Mesenchymal stem cell (in vitro differentiated cells and primary cell): Measurements from ENCODE around the gene COL4A2.
"Not testable (repeated sequence)": the region's sequence is repeated elsewhere in the genome, so short reads cannot be mapped to it uniquely, and the experiment has no call there.

Experiments
- DNase-seq: peaks from one replicate; pipeline ENCODE4 v3.0.0-alpha.2; 2013
- H2AFZ ChIP-seq: one replicate; pipeline ENCODE4 v1.6.1; 2013; ENCODE audit warnings: low read depth, mild to moderate bottlenecking, control low read depth, inconsistent platforms, low read length, moderate library complexity
- H2AK5ac ChIP-seq: 2 replicates; pipeline ENCODE4 v1.6.1; 2013; ENCODE audit warnings: low read length, moderate library complexity, mild to moderate bottlenecking, inconsistent platforms; ENCODE audit not compliant: severe bottlenecking
- H2BK120ac ChIP-seq: one replicate; pipeline ENCODE4 v1.6.1; 2013; ENCODE audit warnings: low read depth, mild to moderate bottlenecking, inconsistent platforms, low read length, moderate library complexity
- H2BK12ac ChIP-seq, 2 experiments: one replicate each; pipeline ENCODE4 v1.6.1; 2013; ENCODE audit warnings: inconsistent platforms in 2 of 2, low read length in 2 of 2, mild to moderate bottlenecking in 2 of 2, moderate library complexity in 2 of 2, control low read depth in 1 of 2
- H2BK15ac ChIP-seq: one replicate; pipeline ENCODE4 v1.6.1; 2013; ENCODE audit warnings: mild to moderate bottlenecking, low read depth, inconsistent platforms; ENCODE audit not compliant: poor library complexity, severe bottlenecking
- H2BK5ac ChIP-seq: 2 replicates; pipeline ENCODE4 v1.6.1; 2013; ENCODE audit warnings: low read depth, mild to moderate bottlenecking, low read length, control low read depth, inconsistent platforms; ENCODE audit not compliant: poor library complexity, severe bottlenecking
- H3K14ac ChIP-seq, 2 experiments: one replicate each; pipeline ENCODE4 v1.6.1; 2013; ENCODE audit warnings: inconsistent platforms in 2 of 2, low read length in 2 of 2, control low read depth in 1 of 2, mild to moderate bottlenecking in 1 of 2, moderate library complexity in 1 of 2
- H3K18ac ChIP-seq, 2 experiments: one replicate each; pipeline ENCODE4 v1.6.1; 2013; ENCODE audit warnings: inconsistent platforms in 2 of 2, low read length in 2 of 2, control low read depth in 1 of 2, low read depth in 1 of 2, mild to moderate bottlenecking in 1 of 2
- H3K23ac ChIP-seq, 2 experiments: one replicate each; pipeline ENCODE4 v1.6.1; 2013; ENCODE audit warnings: inconsistent platforms in 2 of 2, low read length in 2 of 2, mild to moderate bottlenecking in 2 of 2, moderate library complexity in 2 of 2, control low read depth in 1 of 2
- H3K27ac ChIP-seq: 2 replicates; pipeline ENCODE4 v1.5.1; 2013; ENCODE audit warnings: mild to moderate bottlenecking, moderate library complexity, low read length, control low read depth, inconsistent platforms; ENCODE audit not compliant: poor library complexity, severe bottlenecking
- H3K27me3 ChIP-seq, 2 experiments: 2 replicates each; pipeline versions ENCODE4 v1.6.1 to v1.7.0; 2013; ENCODE audit warnings: low read length in 2 of 2, mild to moderate bottlenecking in 2 of 2, moderate library complexity in 2 of 2, control low read depth in 1 of 2, inconsistent platforms in 1 of 2; ENCODE audit not compliant: control insufficient read depth in 1 of 2, insufficient read depth in 1 of 2
- H3K36me3 ChIP-seq, 2 experiments: 2 replicates each; pipeline versions ENCODE4 v1.6.1 to v1.7.0; 2013; ENCODE audit warnings: low read length in 2 of 2, control low read depth in 1 of 2, inconsistent platforms in 1 of 2, low read depth in 1 of 2, mild to moderate bottlenecking in 1 of 2; ENCODE audit not compliant: insufficient read depth in 2 of 2, control insufficient read depth in 1 of 2
- H3K4ac ChIP-seq, 2 experiments: one replicate each; pipeline ENCODE4 v1.6.1; 2013; ENCODE audit warnings: inconsistent platforms in 2 of 2, low read length in 2 of 2, mild to moderate bottlenecking in 2 of 2, moderate library complexity in 2 of 2, control low read depth in 1 of 2, low read depth in 1 of 2
- H3K4me1 ChIP-seq: 2 replicates; pipeline ENCODE4 v1.6.1; 2013; ENCODE audit warnings: low read depth, low read length, control low read depth; ENCODE audit not compliant: control insufficient read depth, insufficient read depth
- H3K4me2 ChIP-seq: 2 replicates; pipeline ENCODE4 v1.6.1; 2013; ENCODE audit warnings: low read length, mild to moderate bottlenecking, inconsistent platforms; ENCODE audit not compliant: poor library complexity, severe bottlenecking
- H3K4me3 ChIP-seq, 2 experiments: 2 replicates each; pipeline versions ENCODE4 v1.5.1 to v1.7.0; 2013; ENCODE audit warnings: low read length in 2 of 2, mild to moderate bottlenecking in 2 of 2, control low read depth in 1 of 2, low read depth in 1 of 2; ENCODE audit not compliant: insufficient read depth in 1 of 2
- H3K79me1 ChIP-seq: replicated peaks from 2 replicates; pipeline ENCODE4 v1.6.1; 2013; ENCODE audit warnings: mild to moderate bottlenecking, control low read depth, low read length, inconsistent platforms; ENCODE audit not compliant: poor library complexity, severe bottlenecking
- H3K9ac ChIP-seq: 2 replicates; pipeline ENCODE4 v1.7.0; 2013; ENCODE audit warnings: mild to moderate bottlenecking, low read length, moderate library complexity
- H3K9me3 ChIP-seq: 2 replicates; pipeline ENCODE4 v1.7.0; 2013; ENCODE audit warnings: mild to moderate bottlenecking, low read length; ENCODE audit not compliant: control insufficient read depth
- H4K8ac ChIP-seq: one replicate; pipeline ENCODE4 v1.6.1; 2013; ENCODE audit warnings: inconsistent platforms, mild to moderate bottlenecking, low read length, moderate library complexity
- H4K91ac ChIP-seq: one replicate; pipeline ENCODE4 v1.6.1; 2013; ENCODE audit warnings: mild to moderate bottlenecking, low read length, inconsistent platforms
- WGBS: methylation state at CpG from one replicate; pipeline ENCODE4 v1.1.7; 2013; ENCODE audit warnings: mixed read lengths; 5-methylcytosine and 5-hydroxymethylcytosine counted together

COL4A2 gene

DNA sequence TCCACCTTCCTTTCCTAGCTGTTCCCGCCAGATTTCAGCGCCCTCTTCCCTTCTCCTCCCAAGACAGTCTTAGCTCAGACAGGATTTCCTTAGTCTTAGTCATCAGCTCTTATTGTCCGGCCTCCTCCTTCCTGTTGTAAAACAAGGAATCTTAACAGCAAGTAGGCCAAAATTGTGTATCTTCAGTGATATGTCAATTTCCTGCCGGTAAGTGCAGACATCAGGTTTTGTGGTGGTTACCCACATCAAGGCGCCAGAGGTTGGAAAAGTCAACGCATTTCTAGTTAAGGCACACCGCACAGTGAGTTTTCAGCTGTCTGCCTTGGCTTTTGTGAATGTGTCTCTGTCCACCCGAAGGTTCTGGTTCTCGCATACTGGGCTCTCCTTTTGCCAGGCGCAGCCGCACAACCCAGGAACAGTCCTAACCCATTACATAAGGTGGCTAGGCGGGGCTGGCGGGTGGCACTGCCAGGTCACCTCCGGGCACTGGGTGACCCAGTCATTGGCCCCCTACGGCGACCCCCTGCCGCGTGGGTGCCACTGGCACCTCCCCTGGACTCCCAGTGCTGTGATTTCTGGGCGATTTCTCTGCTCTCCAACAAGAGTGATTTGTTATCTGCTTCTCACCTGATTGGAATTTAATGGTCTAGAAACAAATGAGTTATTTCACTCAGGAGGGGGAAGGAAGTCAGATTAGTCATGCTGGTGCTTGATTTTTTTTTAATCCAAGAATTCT, 12.9 kb downstream of the COL4A2 start:
- peak; percentile 86 for DNase-seq
- Histone ChIP-seq H3K27me3 (no peaks in the 10 kb centered on the region), H3K14ac (no peak overlapping the region), H4K91ac (peak overlapping the region; percentile 58), H3K79me1 (peaks cover 4% of the 10 kb centered on the region), H3K4ac (peak overlapping the region; percentile 28 to 40), H3K4me2 (peak overlapping the region; percentile 1), H3K18ac (peak overlapping the region; percentile 82 to 87), H3K9ac (no peak overlapping the region), H3K27ac (peak overlapping the region; percentile 99), H2BK5ac (peak overlapping the region; percentile 71), H3K4me3 (no peak overlapping the region), H2BK15ac (no peak overlapping the region), H3K36me3 (peaks cover 6 to 51% of the 10 kb centered on the region in 2 experiments), H4K8ac (no peak overlapping the region), H2AFZ (no peak overlapping the region), H2AK5ac (peak overlapping the region; percentile 91), H3K4me1 (peaks cover 39% of the 10 kb centered on the region), H3K9me3 (no peaks in the 10 kb centered on the region), H2BK12ac (peak overlapping the region in 1 of 2 experiments; percentile 76), H3K23ac (peak overlapping the region in 1 of 2 experiments; percentile 42), H2BK120ac (no peak overlapping the region)
- WGBS, result 21% methylated on average over 18 of the region's 19 CpGs

DNA sequence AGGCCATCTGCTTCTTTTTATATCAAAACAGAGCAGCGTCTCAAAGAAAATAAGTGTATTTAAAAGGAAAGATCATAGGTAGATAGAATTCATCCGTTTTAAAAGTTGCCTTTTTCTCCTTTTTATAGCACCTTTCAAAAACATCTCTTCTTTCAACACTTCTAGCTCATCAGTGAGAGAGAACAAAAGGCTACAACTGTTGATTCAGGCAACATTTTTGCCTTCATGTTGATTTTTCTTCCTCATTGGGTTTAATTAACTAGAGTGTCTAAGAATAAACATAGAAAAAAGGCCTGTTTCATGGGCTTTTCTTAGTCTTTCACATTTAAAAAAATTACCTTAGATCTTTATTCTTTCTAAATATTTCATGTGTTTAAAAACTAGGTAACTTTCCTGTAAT, 13.6 kb downstream of the COL4A2 start:
- Histone ChIP-seq H3K9ac (no peak overlapping the region), H3K23ac (no peak overlapping the region)
- no CpG with 5 or more reads among the region's 2 CpGs for WGBS

DNA sequence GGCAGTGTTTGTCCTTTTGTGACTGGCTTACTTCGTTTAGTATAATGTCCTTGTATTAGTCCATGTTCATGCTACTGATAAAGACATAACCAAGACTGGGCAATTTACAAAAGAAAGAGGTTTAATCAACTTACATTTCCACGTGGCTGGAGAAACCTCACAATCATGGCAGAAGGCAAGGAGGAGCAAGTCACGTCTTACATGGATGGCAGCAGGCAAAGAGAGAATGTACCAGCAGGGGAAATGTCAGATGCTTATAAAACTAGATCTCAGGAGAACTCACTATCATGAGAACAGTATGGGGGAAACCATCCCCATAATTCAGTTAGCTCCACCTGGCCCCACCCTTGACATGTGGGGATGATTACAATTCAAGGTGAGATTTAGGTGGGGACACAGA, 14.5 kb downstream of the COL4A2 start:
- not testable (repeated sequence) for H3K4me3 ChIP-seq, H3K18ac ChIP-seq, H3K23ac ChIP-seq, H2BK5ac ChIP-seq, H3K27me3 ChIP-seq, H2BK15ac ChIP-seq, H4K91ac ChIP-seq, H3K9me3 ChIP-seq, H3K9ac ChIP-seq, H3K79me1 ChIP-seq, H2BK120ac ChIP-seq, H2AFZ ChIP-seq, H3K14ac ChIP-seq, H2BK12ac ChIP-seq, H4K8ac ChIP-seq, H3K4me2 ChIP-seq, H3K4ac ChIP-seq, DNase-seq
- H3K36me3 ChIP-seq, result peaks cover 6 to 44% of the 10 kb centered on the region in 2 experiments
- H3K27ac ChIP-seq, result peak overlapping the region; percentile 98
- H3K4me1 ChIP-seq, result peaks cover 47% of the 10 kb centered on the region
- peak overlapping the region; percentile 97 for H2AK5ac ChIP-seq
- WGBS, result 92% methylated on average over 3 of the region's 3 CpGs

More for the DNA sequence above, 13.6 kb downstream of the COL4A2 start:
- Histone ChIP-seq H3K4ac (no peak overlapping the region), H4K91ac (no peak overlapping the region), H4K8ac (no peak overlapping the region), H3K18ac (no peak overlapping the region), H3K27ac (peak overlapping the region; percentile 54), H2BK12ac (no peak overlapping the region), H3K36me3 (peaks cover 6 to 45% of the 10 kb centered on the region in 2 experiments), H2BK15ac (no peak overlapping the region), H2AK5ac (no peak overlapping the region), H2AFZ (no peak overlapping the region), H3K9me3 (no peaks in the 10 kb centered on the region), H3K4me3 (no peak overlapping the region), H2BK5ac (no peak overlapping the region), H3K27me3 (no peaks in the 10 kb centered on the region), H3K79me1 (peaks cover 4% of the 10 kb centered on the region), H3K4me1 (peaks cover 41% of the 10 kb centered on the region), H3K14ac (no peak overlapping the region), H2BK120ac (no peak overlapping the region), H3K4me2 (no peak overlapping the region)
- DNase-seq, result no peak

DNA sequence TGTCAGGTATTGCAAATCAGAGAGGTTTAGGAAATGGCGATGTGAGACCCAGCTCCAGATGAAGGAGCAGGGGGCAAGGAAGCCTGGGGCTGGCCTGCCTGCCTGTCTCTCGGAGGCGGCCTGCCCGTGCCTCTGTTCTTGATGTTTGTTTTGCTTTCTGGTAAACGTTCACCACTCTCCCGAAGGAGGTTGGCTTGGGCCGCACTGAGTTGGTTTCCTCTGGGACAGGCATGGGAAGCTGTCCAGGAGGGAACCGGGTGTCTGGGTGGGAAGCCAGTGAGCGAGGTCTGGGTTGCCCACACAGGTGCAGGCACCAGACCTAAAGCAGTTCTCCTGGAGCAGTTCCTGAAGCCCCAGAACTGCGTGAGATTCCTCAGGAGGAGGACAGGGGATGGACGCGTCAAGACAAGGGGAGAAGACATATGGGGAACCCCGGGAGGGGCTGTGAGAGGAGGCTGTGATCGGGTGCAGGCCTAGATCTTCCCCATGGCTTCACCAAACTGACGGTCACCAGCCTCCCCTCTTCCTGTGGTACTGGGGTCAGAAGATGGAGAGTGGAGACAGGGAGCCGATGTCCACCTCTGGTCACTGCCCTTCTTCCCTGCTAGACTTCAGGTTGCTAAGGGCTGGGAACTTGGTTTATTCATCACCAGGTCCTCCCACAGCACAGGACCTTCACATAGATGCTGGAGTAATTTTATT, 15.2 kb downstream of the COL4A2 start:
- no peak overlapping the region for H3K4ac ChIP-seq
- peaks cover 3% of the 10 kb centered on the region for H3K79me1 ChIP-seq
- peak overlapping the region; percentile 98 for H3K27ac ChIP-seq
- H3K23ac ChIP-seq, result no peak overlapping the region
- H3K14ac ChIP-seq, result peak overlapping the region in 1 of 2 experiments; percentile 7
- peak overlapping the region; percentile 97 for H2AK5ac ChIP-seq
- H3K4me2 ChIP-seq, result no peak overlapping the region
- peaks cover 51% of the 10 kb centered on the region for H3K4me1 ChIP-seq
- no peak overlapping the region for H3K9ac ChIP-seq
- H3K9me3 ChIP-seq, result no peaks in the 10 kb centered on the region
- H2BK5ac ChIP-seq, result peak overlapping the region; percentile 93
- H3K27me3 ChIP-seq, result no peaks in the 10 kb centered on the region
- peak overlapping the region in 1 of 2 experiments; percentile 75 for H3K18ac ChIP-seq
- no peak overlapping the region for H4K8ac ChIP-seq
- H3K4me3 ChIP-seq, result no peak overlapping the region
- no peak overlapping the region for H4K91ac ChIP-seq
- no peak overlapping the region for H2BK15ac ChIP-seq
- WGBS, result 81% methylated on average over 16 of the region's 16 CpGs
- H3K36me3 ChIP-seq, result peaks cover under 1 to 39% of the 10 kb centered on the region in 2 experiments
- no peak overlapping the region for H2BK120ac ChIP-seq
- no peak for DNase-seq
- H2BK12ac ChIP-seq, result peak overlapping the region in 1 of 2 experiments; percentile 59
- no peak overlapping the region for H2AFZ ChIP-seq
